Osteoblast (primary cell): ENCODE measurements around the gene HPCAL1. TPM values are rescaled to one million over a fixed set of nuclear protein-coding genes. Genes with fewer than 3 reads are reported as not detected.
A peak's percentile ranks its signal among the peaks of the same experiment; 100 is the strongest.

Source experiments
- DNase-seq: peaks from one replicate; pipeline ENCODE4 v3.0.0; 2011; ENCODE audit warnings: low spot score, mixed read lengths; ENCODE audit not compliant: insufficient read length; ENCODE audit errors: missing footprints
- H2AFZ ChIP-seq: 2 replicates; pipeline ENCODE4 v1.6.0; 2011; ENCODE audit warnings: mild to moderate bottlenecking, low read length
- H3K27ac ChIP-seq: 2 replicates; pipeline ENCODE4 v1.5.1; 2011; ENCODE audit warnings: mild to moderate bottlenecking, low read depth, low read length, moderate library complexity
- H3K27me3 ChIP-seq: 2 replicates; pipeline ENCODE4 v1.6.0; 2012; ENCODE audit warnings: mild to moderate bottlenecking, control low read depth, inconsistent platforms, low read length, moderate library complexity; ENCODE audit not compliant: insufficient read depth
- H3K36me3 ChIP-seq: 2 replicates; pipeline ENCODE4 v1.5.1; 2011; ENCODE audit warnings: mild to moderate bottlenecking, low read length, control low read depth, moderate library complexity; ENCODE audit not compliant: insufficient read depth
- H3K4me1 ChIP-seq: 2 replicates; pipeline ENCODE4 v1.5.1; 2011; ENCODE audit warnings: mild to moderate bottlenecking, low read length, control low read depth, moderate library complexity; ENCODE audit not compliant: insufficient read depth
- H3K4me2 ChIP-seq: 2 replicates; pipeline ENCODE4 v1.6.0; 2011; ENCODE audit warnings: mild to moderate bottlenecking, low read length; ENCODE audit not compliant: insufficient read depth
- H3K4me3 ChIP-seq: fragments of 200-600 bp; sonication (generic); 3 replicates; pipeline ENCODE4 v1.5.1; 2012; ENCODE audit warnings: mild to moderate bottlenecking, low read length, inconsistent platforms; ENCODE audit not compliant: insufficient read depth
- H3K79me2 ChIP-seq: 2 replicates; pipeline ENCODE4 v1.6.0; 2012; ENCODE audit warnings: mild to moderate bottlenecking, low read length, control low read depth, inconsistent platforms; ENCODE audit not compliant: insufficient read depth
- H3K9me3 ChIP-seq: 2 replicates; pipeline ENCODE4 v1.5.1; 2011; ENCODE audit warnings: low read depth, low read length, control low read depth
- H4K20me1 ChIP-seq: 2 replicates; pipeline ENCODE4 v1.6.0; 2012; ENCODE audit warnings: mild to moderate bottlenecking, low read length, control low read depth; ENCODE audit not compliant: insufficient read depth
- CTCF ChIP-seq: IDR thresholded peaks from 2 replicates; pipeline ENCODE4 v1.5.1; 2011; ENCODE audit warnings: mild to moderate bottlenecking, low read depth, low read length, moderate library complexity; ENCODE audit errors: extremely low read depth
- total RNA-seq: library from RNA; depleted of rRNA; stranded (reverse); fragments of >200 nt; gene quantifications from 2 replicates; pipeline ENCODE4 v1.2.3, GENCODE V29; 2012

Gene HPCAL1
- total RNA-seq, 1 donor = 57.2 TPM

DNA sequence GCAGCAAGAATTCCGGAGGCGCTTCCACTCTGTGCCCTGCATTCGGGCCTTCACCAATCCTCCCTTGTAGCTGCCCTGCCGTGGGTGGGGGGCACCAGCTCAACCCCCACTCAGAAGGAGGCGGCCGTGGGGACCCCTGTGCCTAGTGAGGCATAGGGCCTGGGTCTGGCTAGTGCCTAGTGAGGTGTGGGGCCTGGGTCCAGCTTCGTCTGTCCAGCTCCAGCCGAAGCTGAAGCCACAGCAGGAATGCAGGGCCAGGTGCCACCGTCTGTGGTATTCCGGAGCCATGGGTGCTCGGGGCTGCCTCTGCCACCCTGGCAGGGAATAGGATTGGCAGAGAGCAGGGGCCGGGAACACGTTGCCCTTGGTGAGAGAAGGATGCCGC is 133.1 kb downstream of the HPCAL1 start:
- Histone ChIP-seq H2AFZ (no peak overlapping the region), H3K27me3 (no peaks in the 10 kb centered on the region), H3K36me3 (peaks cover 14% of the 10 kb centered on the region), H3K27ac (no peak overlapping the region), H4K20me1 (no peaks in the 10 kb centered on the region), H3K4me1 (no peaks in the 10 kb centered on the region), H3K79me2 (no peaks in the 10 kb centered on the region), H3K4me3 (no peak overlapping the region), H3K4me2 (no peak overlapping the region), H3K9me3 (no peaks in the 10 kb centered on the region)
- DNase-seq = peak; percentile 55
- TF ChIP-seq CTCF = no peak

DNA sequence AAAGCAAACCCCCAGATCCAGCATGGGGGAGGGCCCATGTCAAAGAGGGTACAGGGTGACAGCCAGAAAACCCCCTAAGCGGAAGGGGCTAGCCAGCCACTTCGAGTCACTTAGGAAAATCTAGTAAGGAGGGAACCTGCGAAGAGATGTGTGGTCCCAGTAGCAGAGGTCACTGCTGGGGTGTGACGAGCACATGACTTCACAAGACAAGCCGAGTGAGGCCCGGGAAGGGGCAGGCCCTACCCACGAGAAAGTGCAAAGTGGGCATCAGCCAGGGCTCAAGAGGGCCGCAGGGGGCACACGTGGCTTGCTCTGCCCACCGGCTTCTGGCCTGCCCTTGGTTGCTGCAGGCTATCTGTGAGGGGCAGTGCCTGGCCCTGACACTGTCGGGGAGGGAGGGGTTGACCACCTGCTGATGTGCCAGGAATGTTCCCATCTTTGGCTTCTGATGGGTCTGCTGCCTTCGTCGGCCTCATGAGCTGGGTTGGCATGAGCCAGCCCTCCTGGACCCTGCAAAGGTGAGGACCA is 133.9 kb downstream of the HPCAL1 start:
- Histone ChIP-seq H3K27me3 (no peaks in the 10 kb centered on the region), H3K4me2 (no peak overlapping the region)

DNA sequence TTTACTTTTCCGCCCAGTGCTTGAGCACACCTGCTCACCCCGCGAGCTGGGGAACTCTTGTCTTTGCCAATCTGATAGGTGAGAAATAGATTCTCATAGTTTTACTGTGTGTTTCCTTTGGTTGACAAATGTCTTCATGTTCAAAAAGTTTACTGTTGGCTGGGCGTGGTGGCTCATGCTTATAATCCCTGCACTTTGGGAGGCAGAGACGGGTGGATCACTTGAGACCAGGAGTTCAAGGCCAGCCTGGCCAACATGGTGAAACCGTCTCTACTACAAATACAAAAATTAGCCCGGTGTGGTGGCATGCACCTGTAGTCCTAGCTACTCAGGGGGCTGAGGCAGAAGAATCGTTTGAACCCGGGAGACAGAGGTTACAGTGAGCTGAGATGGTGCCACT is 135.1 kb downstream of the HPCAL1 start:
- Histone ChIP-seq H4K20me1 (no peaks in the 10 kb centered on the region), H3K4me2 (no peak overlapping the region), H3K27me3 (no peaks in the 10 kb centered on the region), H3K4me3 (no peak overlapping the region), H3K79me2 (no peaks in the 10 kb centered on the region), H2AFZ (no peak overlapping the region), H3K4me1 (no peaks in the 10 kb centered on the region), H3K27ac (no peak overlapping the region), H3K36me3 (peaks cover 34% of the 10 kb centered on the region), H3K9me3 (no peaks in the 10 kb centered on the region)
- no peak for DNase-seq
- no peak for TF ChIP-seq CTCF

More for the DNA sequence above, 133.9 kb downstream of the HPCAL1 start:
- H2AFZ ChIP-seq = no peak overlapping the region
- H3K9me3 ChIP-seq = no peaks in the 10 kb centered on the region
- H3K4me1 ChIP-seq = no peaks in the 10 kb centered on the region
- peak; percentile 42 for DNase-seq
- TF ChIP-seq CTCF = no peak
- H4K20me1 ChIP-seq = no peaks in the 10 kb centered on the region
- no peaks in the 10 kb centered on the region for H3K79me2 ChIP-seq
- no peak overlapping the region for H3K4me3 ChIP-seq
- H3K36me3 ChIP-seq = peaks cover 22% of the 10 kb centered on the region
- no peak overlapping the region for H3K27ac ChIP-seq

DNA sequence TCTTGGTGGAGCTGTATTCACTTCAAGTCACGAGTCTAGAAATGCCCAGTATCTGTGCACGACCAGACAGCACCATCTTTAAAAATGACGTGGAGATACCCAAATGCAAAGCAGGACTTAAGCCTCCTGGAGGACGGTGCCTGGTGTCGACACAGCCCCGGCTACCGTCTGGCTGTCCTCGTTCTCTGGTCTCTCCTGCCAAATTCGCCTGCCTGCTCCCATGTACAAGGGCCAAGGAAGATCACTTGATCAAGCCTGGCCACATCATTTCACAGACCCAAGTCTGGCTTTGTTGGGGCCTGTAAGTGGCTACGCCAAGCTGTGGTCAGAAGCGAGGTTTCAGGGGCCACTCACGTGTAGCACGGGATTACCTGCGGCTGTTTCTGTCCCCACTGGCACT is 136.0 kb downstream of the HPCAL1 start:
- Histone ChIP-seq H3K36me3 (peaks cover 43% of the 10 kb centered on the region), H4K20me1 (no peaks in the 10 kb centered on the region)
- DNase-seq = no peak

More for the DNA sequence above, 136.0 kb downstream of the HPCAL1 start:
- Histone ChIP-seq H3K9me3 (no peaks in the 10 kb centered on the region), H3K27me3 (no peaks in the 10 kb centered on the region), H3K4me2 (no peak overlapping the region), H3K27ac (no peak overlapping the region), H3K79me2 (peaks cover 2% of the 10 kb centered on the region), H3K4me3 (no peak overlapping the region), H3K4me1 (no peaks in the 10 kb centered on the region), H2AFZ (no peak overlapping the region)
- TF ChIP-seq CTCF = no peak
